T-cell (primary cell): Measurements from ENCODE around the gene SUN2. TPM values are rescaled to one million over a fixed set of nuclear protein-coding genes. Genes with fewer than 3 reads are reported as not detected.
A peak's percentile ranks its signal among the peaks of the same experiment; 100 is the strongest.
"Not testable (repeated sequence)": the region's sequence is repeated elsewhere in the genome, so short reads cannot be mapped to it uniquely, and the experiment has no call there.

ENCODE experiments used
- ATAC-seq, 4 experiments: fragments of 200-7000 bp in 3 of 4; fragments of 150-1000 bp in 1 of 4; cut with Tn5 transposase; replicated peaks in 1 of 4; 1 replicate in 3 of 4; 2 replicates in 1 of 4; pipeline ENCODE4 v1.10.0; 2021; ENCODE audit warnings: moderate library complexity in 3 of 4, mild to moderate bottlenecking in 2 of 4, moderate number of reproducible peaks in 1 of 4
- CTCF ChIA-PET, 2 donors: fragments of 300-600 bp; sonication (Branson Sonifier 250); formaldehyde crosslinking; loops; one replicate each; lab custom pipeline; 2022; ENCODE audit warnings: antibody characterized with exemption in 2 of 2; lab: Charles Lee
- POLR2A ChIA-PET, 2 donors: fragments of 300-600 bp; sonication (Branson Sonifier 250); formaldehyde crosslinking; loops; one replicate each; lab custom pipeline; 2022; ENCODE audit warnings: antibody characterized with exemption in 2 of 2; lab: Charles Lee
- DNase-seq, 35 experiments: peaks; one replicate each; pipeline versions ENCODE4 v3.0.0 to v3.0.0-alpha.2; 2013 to 2023
- H3K27ac ChIP-seq: one replicate; pipeline ENCODE4 v1.5.1; 2013; ENCODE audit warnings: low read length
- H3K27me3 ChIP-seq, 2 experiments: replicated peaks in 1 of 2; 1 replicate in 1 of 2; 2 replicates in 1 of 2; pipeline versions ENCODE4 v1.6.1 to v1.7.0; 2013; ENCODE audit warnings: low read length in 1 of 2, mixed read lengths in 1 of 2; ENCODE audit not compliant: control insufficient read depth in 2 of 2, insufficient read depth in 2 of 2; ENCODE audit errors: extremely low read depth in 1 of 2
- H3K36me3 ChIP-seq, 2 donors: 1 replicate in 1 of 2; 2 replicates in 1 of 2; pipeline versions ENCODE4 v1.6.1 to v1.7.0; 2013; ENCODE audit warnings: low read length in 1 of 2; ENCODE audit not compliant: control insufficient read depth in 2 of 2, insufficient read depth in 1 of 2; ENCODE audit errors: extremely low read depth in 1 of 2
- H3K4me1 ChIP-seq, 2 experiments: 1 replicate in 1 of 2; 2 replicates in 1 of 2; pipeline versions ENCODE4 v1.6.1 to v1.7.0; 2013; ENCODE audit warnings: low read length in 2 of 2, mixed read lengths in 1 of 2; ENCODE audit not compliant: insufficient read depth in 2 of 2, control insufficient read depth in 1 of 2; ENCODE audit errors: extremely low read depth in 1 of 2
- H3K4me3 ChIP-seq, 2 donors: 1 replicate in 1 of 2; 2 replicates in 1 of 2; pipeline versions ENCODE4 v1.5.1 to v1.7.0; 2013; ENCODE audit warnings: mild to moderate bottlenecking in 2 of 2, low read length in 1 of 2, moderate library complexity in 1 of 2; ENCODE audit not compliant: control insufficient read depth in 1 of 2; ENCODE audit errors: extremely low read depth in 1 of 2
- H3K9me3 ChIP-seq: 2 replicates; pipeline ENCODE4 v1.7.0; 2013
- H3K27ac Mint-ChIP-seq, 2 donors: one replicate each; pipeline ENCODE4 v1.8.0; 2020 to 2021; ENCODE audit warnings: mild to moderate bottlenecking in 2 of 2, mixed read lengths in 2 of 2
- H3K27me3 Mint-ChIP-seq, 2 donors: one replicate each; pipeline ENCODE4 v1.8.0; 2021 to 2022; ENCODE audit warnings: mixed read lengths in 2 of 2
- H3K36me3 Mint-ChIP-seq: one replicate; pipeline ENCODE4 v1.8.0; 2021; ENCODE audit warnings: mixed read lengths
- H3K4me1 Mint-ChIP-seq, 3 donors: one replicate each; pipeline ENCODE4 v1.8.0; 2020 to 2022; ENCODE audit warnings: mixed read lengths in 3 of 3, mild to moderate bottlenecking in 1 of 3
- H3K4me3 Mint-ChIP-seq, 3 donors: one replicate each; pipeline ENCODE4 v1.8.0; 2020 to 2022; ENCODE audit warnings: mild to moderate bottlenecking in 3 of 3, mixed read lengths in 3 of 3, moderate library complexity in 3 of 3
- H3K9me3 Mint-ChIP-seq, 3 donors: one replicate each; pipeline ENCODE4 v1.8.0; 2020 to 2022; ENCODE audit warnings: mixed read lengths in 3 of 3
- WGBS: methylation state at CpG from one replicate; pipeline ENCODE4 v1.1.5; 2013; ENCODE audit warnings: missing lambda C conversion rate; ENCODE audit not compliant: insufficient coverage; 5-methylcytosine and 5-hydroxymethylcytosine counted together
- total RNA-seq, 35 experiments: library from RNA in 6 of 35; stranded (reverse) in 6 of 35; fragments of 120-200 nt in 1 of 35; gene quantifications; one replicate each; pipeline versions ENCODE4 v1.2.1 to v1.2.4 and lab custom pipeline; 2013 to 2026

Gene SUN2, protein sequence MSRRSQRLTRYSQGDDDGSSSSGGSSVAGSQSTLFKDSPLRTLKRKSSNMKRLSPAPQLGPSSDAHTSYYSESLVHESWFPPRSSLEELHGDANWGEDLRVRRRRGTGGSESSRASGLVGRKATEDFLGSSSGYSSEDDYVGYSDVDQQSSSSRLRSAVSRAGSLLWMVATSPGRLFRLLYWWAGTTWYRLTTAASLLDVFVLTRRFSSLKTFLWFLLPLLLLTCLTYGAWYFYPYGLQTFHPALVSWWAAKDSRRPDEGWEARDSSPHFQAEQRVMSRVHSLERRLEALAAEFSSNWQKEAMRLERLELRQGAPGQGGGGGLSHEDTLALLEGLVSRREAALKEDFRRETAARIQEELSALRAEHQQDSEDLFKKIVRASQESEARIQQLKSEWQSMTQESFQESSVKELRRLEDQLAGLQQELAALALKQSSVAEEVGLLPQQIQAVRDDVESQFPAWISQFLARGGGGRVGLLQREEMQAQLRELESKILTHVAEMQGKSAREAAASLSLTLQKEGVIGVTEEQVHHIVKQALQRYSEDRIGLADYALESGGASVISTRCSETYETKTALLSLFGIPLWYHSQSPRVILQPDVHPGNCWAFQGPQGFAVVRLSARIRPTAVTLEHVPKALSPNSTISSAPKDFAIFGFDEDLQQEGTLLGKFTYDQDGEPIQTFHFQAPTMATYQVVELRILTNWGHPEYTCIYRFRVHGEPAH
- 1,000 to 10,000 TPM in 2 of 5 donors, 100 to 1,000 TPM in 3; 526 to 1,075 (median 979) TPM for total RNA-seq
- 580 TPM for total RNA-seq (2013)
- total RNA-seq (lab: John Stamatoyannopoulos, UW): 66.3 to 1,892 (median 823) reads per million in 29 experiments

DNA sequence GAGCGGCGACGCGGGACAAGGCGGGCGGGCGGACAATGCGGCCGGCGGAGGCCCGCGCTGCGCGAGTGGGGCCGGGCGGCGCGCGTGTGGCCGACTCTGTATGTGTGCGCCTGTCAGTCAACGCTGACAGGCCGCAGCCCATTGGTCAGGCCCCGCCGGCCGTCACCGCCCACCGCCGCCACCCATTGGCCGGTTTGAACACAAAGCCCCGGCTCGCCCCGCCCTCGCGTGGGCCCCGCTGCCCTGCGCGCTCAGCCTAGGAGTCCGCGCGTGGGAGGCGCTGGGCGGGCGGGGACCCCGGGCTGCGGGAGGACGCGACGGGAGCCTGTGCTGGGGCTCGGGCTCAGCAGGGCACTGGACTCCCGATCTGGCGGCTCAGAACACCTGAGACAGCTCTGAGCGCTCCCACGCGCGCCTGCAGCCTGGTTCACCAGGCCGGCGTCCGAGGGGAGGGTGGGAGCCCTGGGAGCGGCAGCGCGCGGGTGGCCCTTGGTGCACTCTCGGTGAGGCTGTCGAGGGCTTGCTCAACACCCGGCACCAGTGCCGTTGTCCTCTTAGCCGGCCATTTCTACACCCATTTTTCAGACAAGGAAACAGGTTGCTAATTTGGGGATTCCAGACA, at the start of gene SUN2:
Gene SUN2, minus strand, starts transcription at position 88 of the 622 bp plus-strand sequence. CDS start 3,370 bp downstream, outside the sequence.
- Histone ChIP-seq H3K4me3 (peak within 1 kb of the TSS; percentile 78 to 89), H3K9me3 (no peaks in the 10 kb centered on the region), H3K4me1 (peaks cover 36 to 76% of the 10 kb centered on the region in 2 experiments), H3K27me3 (no peaks in the 10 kb centered on the region), H3K27ac (peak within 1 kb of the TSS; percentile 81), H3K36me3 (peaks cover 12 to 29% of the 10 kb centered on the region in 2 donors)
- 0% methylated on average over 68 of the region's 68 CpGs for WGBS
- no peaks in the 10 kb centered on the region for H3K9me3 Mint-ChIP-seq
- no peaks in the 10 kb centered on the region for H3K27me3 Mint-ChIP-seq
- peak within 1 kb of the TSS; percentile 100 for H3K27ac Mint-ChIP-seq
- H3K4me1 Mint-ChIP-seq: peaks cover 61 to 66% (median 63%) of the 10 kb centered on the region in 3 donors
- ATAC-seq: peak; percentile 69 to 78 (median 74)
- ChIA-PET POLR2A (interaction anchor here in 1 of 2 donors (0.7 kb wide), 1 partner anchor 46 kb away, joined by 3 read pairs; no protein-coding TSS in a partner anchor), CTCF (interaction anchor here in 1 of 2 donors (0.5 to 0.9 kb wide), 3 partner anchors 9 to 387 kb away, joined by 3 to 4 read pairs (median 3); no protein-coding TSS in a partner anchor)
- H3K36me3 Mint-ChIP-seq: peaks cover 36% of the 10 kb centered on the region
- peak; percentile 82 to 96 (median 90) for DNase-seq
- peak within 1 kb of the TSS; percentile 91 to 100 (median 99) for H3K4me3 Mint-ChIP-seq

- H3K36me3 Mint-ChIP-seq, H3K27ac Mint-ChIP-seq, H3K4me3 Mint-ChIP-seq, POLR2A ChIA-PET, H3K4me1 Mint-ChIP-seq, CTCF ChIA-PET, H3K4me3 ChIP-seq, ATAC-seq, H3K36me3 ChIP-seq, H3K9me3 ChIP-seq, H3K9me3 Mint-ChIP-seq, DNase-seq, H3K4me1 ChIP-seq, H3K27ac ChIP-seq: not testable (repeated sequence)
- WGBS: 68% methylated on average over 4 of the region's 8 CpGs
- peaks cover 10 to 13% of the 10 kb centered on the region in 2 donors for H3K27me3 Mint-ChIP-seq
- peaks cover 0 to 21% of the 10 kb centered on the region in 2 experiments for H3K27me3 ChIP-seq
These were observed 49.3 kb upstream of the SUN2 start for GRCh38 chr22:38805041-38805593.

DNA sequence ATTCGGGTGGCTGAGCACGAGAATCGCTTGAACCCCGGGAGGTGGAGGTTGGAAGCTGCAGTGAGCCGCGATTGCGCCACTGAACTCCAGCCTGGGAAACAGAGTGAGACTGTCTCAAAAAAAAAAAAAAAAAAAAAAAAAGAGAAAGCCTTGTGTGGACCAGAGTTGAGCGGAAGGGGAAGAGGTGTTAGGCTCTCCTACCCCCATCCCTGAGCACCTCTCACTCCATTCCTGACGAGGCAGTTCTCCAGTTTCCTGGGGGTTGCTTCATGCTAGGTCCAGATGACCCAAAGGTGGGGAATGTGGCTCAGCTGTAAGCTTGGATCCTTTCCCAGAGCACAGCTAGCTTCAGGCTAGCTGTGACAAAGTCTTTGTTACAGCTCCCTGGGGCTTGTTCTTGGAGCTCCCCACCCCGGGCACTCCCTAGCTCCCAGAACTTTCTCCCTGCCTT, 46.9 kb upstream of the SUN2 start:
- no CpG with 5 or more reads among the region's 10 CpGs for WGBS
- peaks cover 2 to 13% of the 10 kb centered on the region in 2 experiments for H3K4me1 ChIP-seq
- Mint-ChIP-seq H3K27me3 (peaks cover 8 to 21% of the 10 kb centered on the region in 2 donors), H3K4me1 (peaks cover 12 to 22% (median 14%) of the 10 kb centered on the region in 3 donors), H3K27ac (no peak overlapping the region), H3K9me3 (peaks cover 0 to 8% (median 5%) of the 10 kb centered on the region in 3 donors), H3K4me3 (no peak overlapping the region), H3K36me3 (no peaks in the 10 kb centered on the region)
- no peak for ATAC-seq
- no peaks in the 10 kb centered on the region for H3K9me3 ChIP-seq
- H3K27me3 ChIP-seq: peaks cover 0 to 25% of the 10 kb centered on the region in 2 experiments
- CTCF ChIA-PET: no interaction called here
- no peak for DNase-seq
- H3K4me3 ChIP-seq: no peak overlapping the region
- POLR2A ChIA-PET: interaction anchor here in 1 of 2 donors (0.7 kb wide), 1 partner anchor 1082 kb away, joined by 3 read pairs; no protein-coding TSS in a partner anchor
- no peak overlapping the region for H3K27ac ChIP-seq
- H3K36me3 ChIP-seq: no peaks in the 10 kb centered on the region

DNA sequence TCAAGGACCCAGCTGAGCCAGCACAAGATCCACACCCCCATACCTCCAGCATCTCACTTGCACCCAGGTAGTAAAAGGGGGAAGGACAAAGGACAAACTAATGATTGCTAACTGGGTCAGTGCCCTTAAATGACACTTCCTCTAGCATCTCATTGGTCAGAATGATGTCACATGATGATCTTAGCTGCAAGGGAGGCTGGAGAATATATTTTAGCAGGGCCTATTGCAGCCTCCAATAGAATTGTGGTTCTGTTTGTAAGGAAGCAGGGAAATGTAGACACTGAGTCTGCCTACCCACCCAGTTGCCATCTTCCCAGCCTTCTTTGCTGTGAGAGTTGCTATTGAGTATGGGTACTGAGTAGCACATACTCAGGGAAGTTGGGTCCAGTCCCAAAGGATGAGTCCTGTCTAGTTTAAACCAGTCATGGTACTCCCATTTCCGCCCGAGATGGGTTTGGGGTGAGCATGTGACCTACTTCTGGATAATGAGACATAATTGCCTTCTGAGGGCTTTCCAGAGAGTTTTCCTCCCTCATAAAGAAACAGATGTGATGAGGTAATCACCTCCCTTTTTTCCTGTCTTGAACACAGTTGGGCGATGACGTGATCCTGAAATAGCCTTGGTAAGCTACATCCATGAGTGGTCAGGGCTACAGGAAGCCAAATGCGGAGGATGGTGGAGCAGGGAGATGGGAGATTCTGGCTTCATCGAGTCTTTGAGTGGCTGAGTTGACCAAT, 43.6 kb upstream of the SUN2 start:
- peaks cover 5 to 34% of the 10 kb centered on the region in 2 donors for H3K27me3 Mint-ChIP-seq
- no peaks in the 10 kb centered on the region for H3K36me3 Mint-ChIP-seq
- Histone ChIP-seq H3K4me1 (peaks cover 2 to 15% of the 10 kb centered on the region in 2 experiments), H3K9me3 (no peaks in the 10 kb centered on the region), H3K36me3 (no peaks in the 10 kb centered on the region), H3K27ac (no peak overlapping the region), H3K27me3 (peaks cover 0 to 42% of the 10 kb centered on the region in 2 experiments), H3K4me3 (no peak overlapping the region)
- peaks cover 0 to 8% (median 5%) of the 10 kb centered on the region in 3 donors for H3K9me3 Mint-ChIP-seq
- no peak overlapping the region for H3K4me3 Mint-ChIP-seq
- ChIA-PET CTCF (no interaction called here), POLR2A (no interaction called here)
- peaks cover 16 to 25% (median 24%) of the 10 kb centered on the region in 3 donors for H3K4me1 Mint-ChIP-seq
- H3K27ac Mint-ChIP-seq: no peak overlapping the region
- DNase-seq: no peak
- ATAC-seq: no peak
- no CpG with 5 or more reads among the region's 6 CpGs for WGBS

- H3K36me3 Mint-ChIP-seq: no peaks in the 10 kb centered on the region
- ATAC-seq: peak in 2 of 4 experiments; percentile 15 to 25
- Histone ChIP-seq H3K4me1 (peaks cover 2 to 21% of the 10 kb centered on the region in 2 experiments), H3K9me3 (no peaks in the 10 kb centered on the region), H3K27me3 (peaks cover 0 to 42% of the 10 kb centered on the region in 2 experiments), H3K4me3 (no peak overlapping the region), H3K27ac (peak overlapping the region; percentile 14), H3K36me3 (no peaks in the 10 kb centered on the region)
- POLR2A ChIA-PET: no interaction called here
- CTCF ChIA-PET: no interaction called here
- peak in 5 of 35 experiments; percentile 8 to 16 (median 13) for DNase-seq
- H3K27ac Mint-ChIP-seq: peak overlapping the region; percentile 50 to 62
- peak overlapping the region in 1 of 3 donors; percentile 46 for H3K4me3 Mint-ChIP-seq
- 33% methylated on average over 3 of the region's 5 CpGs for WGBS
- peaks cover 21 to 27% (median 22%) of the 10 kb centered on the region in 3 donors for H3K4me1 Mint-ChIP-seq
- H3K27me3 Mint-ChIP-seq: peaks cover 5 to 32% of the 10 kb centered on the region in 2 donors
- peaks cover 0 to 8% (median 5%) of the 10 kb centered on the region in 3 donors for H3K9me3 Mint-ChIP-seq
These were observed 42.7 kb upstream of the SUN2 start for GRCh38 chr22:38798496-38798895.
